DOHH2 (cell line): ENCODE data around the gene VHLL.

Experiments
- CTCF ChIP-seq: fragments of 200-600 bp; sonication (generic); IDR thresholded peaks from one replicate; pipeline ENCODE4 v1.5.1; 2014; ENCODE audit warnings: antibody characterized with exemption, mild to moderate bottlenecking, low read depth, low read length; ENCODE audit not compliant: poor library complexity, severe bottlenecking
- EZH2phosphoT487 ChIP-seq: fragments of 200-600 bp; sonication (generic); IDR thresholded peaks from 2 replicates; pipeline ENCODE4 v1.6.1; 2017; ENCODE audit warnings: borderline replicate concordance, mild to moderate bottlenecking, antibody characterized with exemption, low read length, moderate library complexity, mixed read lengths

- no peak for TF ChIP-seq CTCF
- no peak for TF ChIP-seq EZH2phosphoT487
These were observed 48.2 kb upstream of the VHLL start for GRCh38 chr1:156347331-156347730.
